PC-3 (cell line): ENCODE results near the gene CPEB3. TPM values are rescaled to one million over a fixed set of nuclear protein-coding genes. Genes with fewer than 3 reads are reported as not detected.
A peak's percentile ranks its signal among the peaks of the same experiment; 100 is the strongest.

Experiments
- ATAC-seq: fragments of 200-7000 bp; cut with Tn5 transposase; 2 replicates; pipeline ENCODE4 v1.9.1; 2020; ENCODE audit warnings: mild to moderate bottlenecking, moderate library complexity
- BruUV-seq: library from RNA; stranded (reverse); fragments of 400-500 nt; replicated peaks from 2 replicates; lab custom pipeline; 2021; lab: Mats Ljungman, UMichigan
- CTCF ChIA-PET: fragments of 300-600 bp; sonication (Branson Sonifier 250); formaldehyde crosslinking; loops from one replicate; lab custom pipeline; 2022; ENCODE audit warnings: antibody characterized with exemption; lab: Charles Lee
- POLR2A ChIA-PET: fragments of 300-600 bp; sonication (Branson Sonifier 250); formaldehyde crosslinking; loops from one replicate; lab custom pipeline; 2022; ENCODE audit warnings: antibody characterized with exemption; ENCODE audit not compliant: unreplicated experiment; lab: Charles Lee
- DNase-seq: peaks from one replicate; pipeline ENCODE4 v3.0.0-alpha.2; 2015
- H2AFZ ChIP-seq: fragments of 300-600 bp; sonication (generic); 2 replicates; pipeline ENCODE4 v1.6.0; 2016; ENCODE audit warnings: antibody characterized with exemption, low read length
- H3F3A ChIP-seq: fragments of 300-600 bp; sonication (generic); one replicate; pipeline ENCODE4 v1.6.0; 2017; ENCODE audit warnings: antibody characterized with exemption, low read length, control low read depth, mild to moderate bottlenecking; ENCODE audit not compliant: unreplicated experiment
- H3K27ac ChIP-seq: fragments of 300-600 bp; sonication (generic); 2 replicates; pipeline ENCODE4 v1.5.1; 2016; ENCODE audit warnings: mild to moderate bottlenecking, low read length
- H3K27me3 ChIP-seq: fragments of 300-600 bp; sonication (generic); 2 replicates; pipeline ENCODE4 v1.6.1; 2016; ENCODE audit warnings: low read length, mixed read lengths
- H3K36me3 ChIP-seq: fragments of 300-600 bp; sonication (generic); 2 replicates; pipeline ENCODE4 v1.6.1; 2016; ENCODE audit warnings: low read depth, mixed run types, low read length, mixed read lengths
- H3K4me1 ChIP-seq: fragments of 300-600 bp; sonication (generic); 2 replicates; pipeline ENCODE4 v1.5.1; 2016; ENCODE audit warnings: low read length; ENCODE audit not compliant: insufficient read depth
- H3K4me2 ChIP-seq: fragments of 300-600 bp; sonication (generic); 2 replicates; pipeline ENCODE4 v1.6.0; 2016; ENCODE audit warnings: low read length
- H3K4me3 ChIP-seq: fragments of 300-600 bp; sonication (generic); 2 replicates; pipeline ENCODE4 v1.5.1; 2016; ENCODE audit warnings: mild to moderate bottlenecking, low read length, mixed read lengths
- H3K79me2 ChIP-seq: fragments of 300-600 bp; sonication (generic); 2 replicates; pipeline ENCODE4 v1.6.1; 2017; ENCODE audit warnings: low read length, mixed read lengths
- H3K9ac ChIP-seq: fragments of 300-600 bp; sonication (generic); 2 replicates; pipeline ENCODE4 v1.6.0; 2016; ENCODE audit warnings: mild to moderate bottlenecking, low read length
- H3K9me2 ChIP-seq: fragments of 300-600 bp; sonication (generic); replicated peaks from 2 replicates; pipeline ENCODE4 v1.6.1; 2016; ENCODE audit warnings: mixed run types, low read length, mixed read lengths
- H3K9me3 ChIP-seq: fragments of 300-600 bp; sonication (generic); 2 replicates; pipeline ENCODE4 v1.6.1; 2016; ENCODE audit warnings: low read length, mixed read lengths
- H4K20me1 ChIP-seq: fragments of 300-600 bp; sonication (generic); 2 replicates; pipeline ENCODE4 v1.6.1; 2016; ENCODE audit warnings: low read length, mixed read lengths
- CTCF ChIP-seq: fragments of 300-600 bp; sonication (generic); conservative IDR thresholded peaks from 2 replicates; pipeline ENCODE4 v1.5.1; 2017; ENCODE audit warnings: antibody characterized with exemption, low read depth, mild to moderate bottlenecking, low read length
- EZH2 ChIP-seq: fragments of 300-600 bp; sonication (generic); IDR thresholded peaks from one replicate; pipeline ENCODE4 v1.6.1; 2017; ENCODE audit warnings: antibody characterized with exemption, mild to moderate bottlenecking, low read length; ENCODE audit not compliant: unreplicated experiment
- EZH2phosphoT487 ChIP-seq: fragments of 300-600 bp; sonication (generic); IDR thresholded peaks from 2 replicates; pipeline ENCODE4 v1.6.1; 2018; ENCODE audit warnings: mild to moderate bottlenecking, antibody characterized with exemption, low read length, borderline replicate concordance
- intact Hi-C: fragments of 100-400 bp; cut with micrococcal nuclease; formaldehyde crosslinking; loops from 2 replicates; pipeline ENCODE4 v1.9.0; 2023
- total RNA-seq: library from RNA; depleted of rRNA; stranded (reverse); fragments of >200 nt; gene quantifications from 2 replicates; pipeline ENCODE4 v1.2.3, GENCODE V29; 2014

The CPEB3 gene
- total RNA-seq, 1 experiment from 2014 or later, result 0.80 TPM

- no peak overlapping the region for H2AFZ ChIP-seq
- no peaks in the 10 kb centered on the region for H3K79me2 ChIP-seq
- ATAC-seq, result peak; percentile 78
- no peaks in the 10 kb centered on the region for H3K36me3 ChIP-seq
- H3K9me2 ChIP-seq, result no peaks in the 10 kb centered on the region
- ChIA-PET POLR2A (interaction anchor here (0.6 kb wide), 1 partner anchor 169 kb away, joined by 3 read pairs; no protein-coding TSS in a partner anchor), CTCF (interaction anchor here (0.7 kb wide), 1 partner anchor 93 kb away, joined by 3 read pairs; no protein-coding TSS in a partner anchor)
- no peaks in the 10 kb centered on the region for H3K9me3 ChIP-seq
- no peaks in the 10 kb centered on the region for H3K27me3 ChIP-seq
- peak; percentile 9 for DNase-seq
- H3F3A ChIP-seq, result no peaks in the 10 kb centered on the region
- H3K27ac ChIP-seq, result no peak overlapping the region
- no peak overlapping the region for H3K4me2 ChIP-seq
- H4K20me1 ChIP-seq, result no peaks in the 10 kb centered on the region
- no TSS peak for BruUV-seq
- no peak overlapping the region for H3K9ac ChIP-seq
- TF ChIP-seq EZH2phosphoT487, result no peak
- TF ChIP-seq EZH2, result no peak
- no peak for TF ChIP-seq CTCF
- peaks cover 7% of the 10 kb centered on the region for H3K4me1 ChIP-seq
- H3K4me3 ChIP-seq, result no peak overlapping the region
- intact Hi-C loops, result loop anchor here (2.0 kb wide), 1 partner anchor 94 kb away; no protein-coding TSS in a partner anchor
Observed at GRCh38 chr10:92180399-92180798, 110.5 kb downstream of the CPEB3 start.

GRCh38 chr10:92177546-92177945, 113.3 kb downstream of the CPEB3 start:
- no peaks in the 10 kb centered on the region for H4K20me1 ChIP-seq
- H3K27ac ChIP-seq, result no peak overlapping the region
- H3K9me2 ChIP-seq, result no peaks in the 10 kb centered on the region
- no peak overlapping the region for H2AFZ ChIP-seq
- H3K36me3 ChIP-seq, result no peaks in the 10 kb centered on the region
- H3K4me3 ChIP-seq, result no peak overlapping the region
- H3K27me3 ChIP-seq, result no peaks in the 10 kb centered on the region
- POLR2A ChIA-PET, result no interaction called here
- ATAC-seq (no peak), DNase-seq (no peak)
- H3F3A ChIP-seq, result no peaks in the 10 kb centered on the region
- H3K4me2 ChIP-seq, result no peak overlapping the region
- peaks cover 7% of the 10 kb centered on the region for H3K4me1 ChIP-seq
- intact Hi-C loops, result no loop called here
- H3K9ac ChIP-seq, result no peak overlapping the region
- no peaks in the 10 kb centered on the region for H3K79me2 ChIP-seq
- CTCF ChIA-PET, result no interaction called here
- TF ChIP-seq CTCF (no peak), EZH2phosphoT487 (no peak), EZH2 (no peak)
- H3K9me3 ChIP-seq, result no peaks in the 10 kb centered on the region
- no TSS peak for BruUV-seq

GRCh38 chr10:92175164-92175563, 115.7 kb downstream of the CPEB3 start:
- H3K4me1 ChIP-seq, result peaks cover 2% of the 10 kb centered on the region
- TF ChIP-seq EZH2phosphoT487 (no peak), EZH2 (no peak), CTCF (no peak)
- H3K9me2 ChIP-seq, result no peaks in the 10 kb centered on the region
- ChIA-PET CTCF (no interaction called here), POLR2A (no interaction called here)
- BruUV-seq, result no TSS peak
- DNase-seq, result no peak
- H3K9ac ChIP-seq, result no peak overlapping the region
- H3K4me2 ChIP-seq, result no peak overlapping the region
- no peaks in the 10 kb centered on the region for H3K27me3 ChIP-seq
- H3K27ac ChIP-seq, result no peak overlapping the region
- intact Hi-C loops, result no loop called here
- no peaks in the 10 kb centered on the region for H4K20me1 ChIP-seq
- no peaks in the 10 kb centered on the region for H3K36me3 ChIP-seq
- no peaks in the 10 kb centered on the region for H3F3A ChIP-seq
- ATAC-seq, result no peak
- no peak overlapping the region for H3K4me3 ChIP-seq
- H3K79me2 ChIP-seq, result no peaks in the 10 kb centered on the region
- H3K9me3 ChIP-seq, result no peaks in the 10 kb centered on the region
- H2AFZ ChIP-seq, result no peak overlapping the region
